Measurements from ENCODE around the gene ZNF777. TPM values are rescaled to one million over a fixed set of nuclear protein-coding genes. Genes with fewer than 3 reads are reported as not detected.

The ZNF777 gene
- polyA plus RNA-seq (2013, experiment 1 of 4) = 20.7 TPM
- polyA plus RNA-seq (2013, experiment 2 of 4) = 22.2 TPM
- polyA plus RNA-seq (2013, experiment 3 of 4) = 15.9 TPM
- 17.9 TPM for polyA plus RNA-seq (2013, experiment 4 of 4)

GRCh38 chr7:149460493-149461277 lies at the start of gene ZNF777:
Gene ZNF777, minus strand, starts transcription at chr7:149461062. Its CDS starts 5,040 bp downstream, at chr7:149456022.
- Histone ChIP-seq H3K27ac (ENCODE audit: insufficient read depth, low read depth, low read length, poor library complexity, severe bottlenecking) (peak within 1 kb of the TSS; percentile 55), H3K4me1 (ENCODE audit: control insufficient read depth, insufficient read depth, low read length) (peaks cover 18% of the 10 kb centered on the region), H3K4me3 (ENCODE audit: insufficient read depth, low read depth, low read length) (peak within 1 kb of the TSS; percentile 49), H3K36me3 (ENCODE audit: control insufficient read depth, insufficient read depth, low read length) (peaks cover 2% of the 10 kb centered on the region), H3K27me3 (ENCODE audit: control insufficient read depth, insufficient read depth, low read length, poor library complexity, severe bottlenecking) (peaks cover 27% of the 10 kb centered on the region), H3K9me3 (ENCODE audit: control insufficient read depth, low read length) (no peaks in the 10 kb centered on the region)
- 0 to 1% methylated on average over 64 of the region's 64 CpGs for WGBS, 2 experiments

GRCh38 chr7:149510248-149510647 lies 49.4 kb upstream of the ZNF777 start:
- Histone ChIP-seq H3K27me3 (ENCODE audit: control insufficient read depth, insufficient read depth, low read length, poor library complexity, severe bottlenecking) (no peaks in the 10 kb centered on the region), H3K36me3 (ENCODE audit: control insufficient read depth, insufficient read depth, low read length) (no peaks in the 10 kb centered on the region), H3K4me1 (ENCODE audit: control insufficient read depth, insufficient read depth, low read length) (no peaks in the 10 kb centered on the region), H3K4me3 (ENCODE audit: insufficient read depth, low read depth, low read length) (no peak overlapping the region), H3K27ac (ENCODE audit: insufficient read depth, low read depth, low read length, poor library complexity, severe bottlenecking) (no peak overlapping the region), H3K9me3 (ENCODE audit: control insufficient read depth, low read length) (no peaks in the 10 kb centered on the region)

- Histone ChIP-seq H3K27me3 (ENCODE audit: control insufficient read depth, insufficient read depth, low read length, poor library complexity, severe bottlenecking) (no peaks in the 10 kb centered on the region), H3K9me3 (ENCODE audit: control insufficient read depth, low read length) (no peaks in the 10 kb centered on the region), H3K36me3 (ENCODE audit: control insufficient read depth, insufficient read depth, low read length) (no peaks in the 10 kb centered on the region)
Observed at GRCh38 chr7:149509774-149510173, 48.9 kb upstream of the ZNF777 start.

GRCh38 chr7:149505551-149505950 lies 44.7 kb upstream of the ZNF777 start:
- H3K36me3 ChIP-seq (ENCODE audit: control insufficient read depth, insufficient read depth, low read length) = no peaks in the 10 kb centered on the region
- no peaks in the 10 kb centered on the region for H3K4me1 ChIP-seq (ENCODE audit: control insufficient read depth, insufficient read depth, low read length)
- H3K4me3 ChIP-seq (ENCODE audit: insufficient read depth, low read depth, low read length) = no peak overlapping the region
- peaks cover 10% of the 10 kb centered on the region for H3K27me3 ChIP-seq (ENCODE audit: control insufficient read depth, insufficient read depth, low read length, poor library complexity, severe bottlenecking)
- no peaks in the 10 kb centered on the region for H3K9me3 ChIP-seq (ENCODE audit: control insufficient read depth, low read length)
- no peak overlapping the region for H3K27ac ChIP-seq (ENCODE audit: insufficient read depth, low read depth, low read length, poor library complexity, severe bottlenecking)

More at GRCh38 chr7:149509774-149510173, 48.9 kb upstream of the ZNF777 start:
- H3K4me3 ChIP-seq (ENCODE audit: insufficient read depth, low read depth, low read length) = no peak overlapping the region
- no peaks in the 10 kb centered on the region for H3K4me1 ChIP-seq (ENCODE audit: control insufficient read depth, insufficient read depth, low read length)
- H3K27ac ChIP-seq (ENCODE audit: insufficient read depth, low read depth, low read length, poor library complexity, severe bottlenecking) = no peak overlapping the region

GRCh38 chr7:149501651-149502050 lies 40.8 kb upstream of the ZNF777 start:
- Histone ChIP-seq H3K36me3 (ENCODE audit: control insufficient read depth, insufficient read depth, low read length) (no peaks in the 10 kb centered on the region), H3K27me3 (ENCODE audit: control insufficient read depth, insufficient read depth, low read length, poor library complexity, severe bottlenecking) (peaks cover 37% of the 10 kb centered on the region), H3K9me3 (ENCODE audit: control insufficient read depth, low read length) (no peaks in the 10 kb centered on the region), H3K27ac (ENCODE audit: insufficient read depth, low read depth, low read length, poor library complexity, severe bottlenecking) (no peak overlapping the region), H3K4me3 (ENCODE audit: insufficient read depth, low read depth, low read length) (no peak overlapping the region), H3K4me1 (ENCODE audit: control insufficient read depth, insufficient read depth, low read length) (no peaks in the 10 kb centered on the region)
- WGBS, 2 experiments = 81 to 83% methylated on average over 13 of the region's 13 CpGs

- H3K27me3 ChIP-seq (ENCODE audit: control insufficient read depth, insufficient read depth, low read length, poor library complexity, severe bottlenecking) = peaks cover 37% of the 10 kb centered on the region
- H3K4me3 ChIP-seq (ENCODE audit: insufficient read depth, low read depth, low read length) = no peak overlapping the region
- no peak overlapping the region for H3K27ac ChIP-seq (ENCODE audit: insufficient read depth, low read depth, low read length, poor library complexity, severe bottlenecking)
- H3K9me3 ChIP-seq (ENCODE audit: control insufficient read depth, low read length) = no peaks in the 10 kb centered on the region
- 86 to 87% methylated on average over 4 of the region's 4 CpGs for WGBS, 2 experiments
- H3K36me3 ChIP-seq (ENCODE audit: control insufficient read depth, insufficient read depth, low read length) = no peaks in the 10 kb centered on the region
- peaks cover 6% of the 10 kb centered on the region for H3K4me1 ChIP-seq (ENCODE audit: control insufficient read depth, insufficient read depth, low read length)
Observed at GRCh38 chr7:149500910-149501309, 40.0 kb upstream of the ZNF777 start.

GRCh38 chr7:149500201-149500600 lies 39.3 kb upstream of the ZNF777 start:
- Histone ChIP-seq H3K27me3 (ENCODE audit: control insufficient read depth, insufficient read depth, low read length, poor library complexity, severe bottlenecking) (peaks cover 37% of the 10 kb centered on the region), H3K4me3 (ENCODE audit: insufficient read depth, low read depth, low read length) (no peak overlapping the region), H3K4me1 (ENCODE audit: control insufficient read depth, insufficient read depth, low read length) (peaks cover 8% of the 10 kb centered on the region), H3K36me3 (ENCODE audit: control insufficient read depth, insufficient read depth, low read length) (no peaks in the 10 kb centered on the region), H3K9me3 (ENCODE audit: control insufficient read depth, low read length) (no peaks in the 10 kb centered on the region), H3K27ac (ENCODE audit: insufficient read depth, low read depth, low read length, poor library complexity, severe bottlenecking) (no peak overlapping the region)

- H3K27ac ChIP-seq (ENCODE audit: insufficient read depth, low read depth, low read length, poor library complexity, severe bottlenecking) = no peak overlapping the region
- 89 to 90% methylated on average over 6 of the region's 6 CpGs for WGBS, 2 experiments
- H3K9me3 ChIP-seq (ENCODE audit: control insufficient read depth, low read length) = no peaks in the 10 kb centered on the region
- H3K4me3 ChIP-seq (ENCODE audit: insufficient read depth, low read depth, low read length) = no peak overlapping the region
- peaks cover 37% of the 10 kb centered on the region for H3K27me3 ChIP-seq (ENCODE audit: control insufficient read depth, insufficient read depth, low read length, poor library complexity, severe bottlenecking)
- peaks cover 8% of the 10 kb centered on the region for H3K4me1 ChIP-seq (ENCODE audit: control insufficient read depth, insufficient read depth, low read length)
- peaks cover 3% of the 10 kb centered on the region for H3K36me3 ChIP-seq (ENCODE audit: control insufficient read depth, insufficient read depth, low read length)
Observed at GRCh38 chr7:149498811-149499210, 37.9 kb upstream of the ZNF777 start.

- peaks cover 4% of the 10 kb centered on the region for H3K36me3 ChIP-seq (ENCODE audit: control insufficient read depth, insufficient read depth, low read length)
- WGBS, 2 experiments = 0 to 1% methylated on average over 109 of the region's 109 CpGs
- H3K27me3 ChIP-seq (ENCODE audit: control insufficient read depth, insufficient read depth, low read length, poor library complexity, severe bottlenecking) = peaks cover 37% of the 10 kb centered on the region
- peaks cover 8% of the 10 kb centered on the region for H3K4me1 ChIP-seq (ENCODE audit: control insufficient read depth, insufficient read depth, low read length)
- no peak within 1 kb of the TSS for H3K27ac ChIP-seq (ENCODE audit: insufficient read depth, low read depth, low read length, poor library complexity, severe bottlenecking)
- peak within 1 kb of the TSS; percentile 67 for H3K4me3 ChIP-seq (ENCODE audit: insufficient read depth, low read depth, low read length)
- no peaks in the 10 kb centered on the region for H3K9me3 ChIP-seq (ENCODE audit: control insufficient read depth, low read length)
Observed at GRCh38 chr7:149497467-149498261, 36.8 kb upstream of the ZNF777 start, which contains the start of gene ZNF746. Gene ZNF746, minus strand, starts transcription at chr7:149497809. Its CDS starts 273 bp downstream, at chr7:149497536.
